Measurements from ENCODE around the gene TYMP. TPM values are rescaled to one million over a fixed set of nuclear protein-coding genes. Genes with fewer than 3 reads are reported as not detected.

The TYMP gene, protein sequence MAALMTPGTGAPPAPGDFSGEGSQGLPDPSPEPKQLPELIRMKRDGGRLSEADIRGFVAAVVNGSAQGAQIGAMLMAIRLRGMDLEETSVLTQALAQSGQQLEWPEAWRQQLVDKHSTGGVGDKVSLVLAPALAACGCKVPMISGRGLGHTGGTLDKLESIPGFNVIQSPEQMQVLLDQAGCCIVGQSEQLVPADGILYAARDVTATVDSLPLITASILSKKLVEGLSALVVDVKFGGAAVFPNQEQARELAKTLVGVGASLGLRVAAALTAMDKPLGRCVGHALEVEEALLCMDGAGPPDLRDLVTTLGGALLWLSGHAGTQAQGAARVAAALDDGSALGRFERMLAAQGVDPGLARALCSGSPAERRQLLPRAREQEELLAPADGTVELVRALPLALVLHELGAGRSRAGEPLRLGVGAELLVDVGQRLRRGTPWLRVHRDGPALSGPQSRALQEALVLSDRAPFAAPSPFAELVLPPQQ
- 6.1 TPM for polyA plus RNA-seq (2013)

DNA sequence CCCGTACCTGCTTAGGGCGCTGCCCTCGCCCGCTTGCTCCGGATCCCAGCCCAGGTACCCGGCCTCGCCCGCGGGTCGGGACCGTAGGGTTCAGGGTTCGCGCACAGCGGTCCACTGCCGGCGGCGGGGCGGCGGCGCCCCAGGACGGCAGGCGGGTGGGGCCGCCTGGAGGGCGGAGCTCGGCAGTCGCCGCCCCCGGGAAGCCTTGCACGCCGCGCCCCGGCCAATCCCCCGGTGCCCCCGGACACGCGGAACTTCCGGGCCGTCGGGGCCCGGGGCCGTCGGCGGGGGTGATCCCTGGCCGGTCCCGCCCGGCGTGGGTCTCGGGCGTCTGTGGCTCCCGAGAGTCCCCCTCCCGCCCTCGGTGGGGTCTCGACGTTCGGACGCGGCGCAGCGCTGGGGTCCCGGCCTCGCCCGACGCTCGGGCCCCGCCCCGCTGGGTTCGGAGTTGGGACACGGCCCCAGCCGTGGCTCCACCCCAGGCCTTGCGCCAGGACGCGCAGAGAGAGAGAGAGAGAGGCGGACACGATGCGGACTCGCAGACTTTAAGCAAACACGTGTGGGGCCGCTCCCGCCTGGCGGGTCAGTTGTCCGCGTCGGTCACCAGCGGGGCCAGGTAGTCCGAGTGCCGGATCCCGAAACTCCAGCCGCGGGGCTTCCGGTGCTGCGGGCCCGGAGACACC, at the start of gene TYMP:
Gene TYMP (minus strand): TSS at position 116 of the 683 bp plus-strand sequence. CDS start 303 bp downstream, outside the sequence.
- WGBS (ENCODE audit: insufficient coverage), result under 1% methylated on average over 80 of the region's 92 CpGs
- no peaks in the 10 kb centered on the region for H3K9me3 ChIP-seq (ENCODE audit: control extremely low read depth in 1 of 5, control insufficient read depth in 4 of 5, insufficient read depth in 2 of 5, low read depth in 1 of 5, low read length in 4 of 5)
- H3K27me3 ChIP-seq (replicated peaks in 2 of 5; ENCODE audit: control insufficient read depth in 4 of 5, insufficient read depth in 5 of 5, low read length in 4 of 5), result peaks cover 0 to 41% (median 3%) of the 10 kb centered on the region in 5 experiments
- POLR2A ChIA-PET, result interaction anchor here (0.7 kb wide), 1 partner anchor 20 kb away, joined by 3 read pairs; no protein-coding TSS in a partner anchor
- peak; percentile 29 to 62 (median 56) for DNase-seq
- no peak within 1 kb of the TSS for H3K27ac ChIP-seq (ENCODE audit: insufficient read depth in 1 of 2, low read depth in 1 of 2, low read length in 2 of 2, poor library complexity in 1 of 2, severe bottlenecking in 2 of 2)
- H3K4me1 ChIP-seq (ENCODE audit: control extremely low read depth in 1 of 4, control insufficient read depth in 4 of 4, insufficient read depth in 4 of 4, low read length in 3 of 4), result peaks cover 0 to 76% (median 59%) of the 10 kb centered on the region in 4 experiments
- H3K36me3 ChIP-seq (ENCODE audit: control insufficient read depth in 4 of 4, insufficient read depth in 4 of 4, low read length in 3 of 4), result no peaks in the 10 kb centered on the region
- H3K4me3 ChIP-seq (ENCODE audit: control insufficient read depth in 1 of 7, extremely low read depth in 1 of 7, insufficient read depth in 4 of 7, low read depth in 2 of 7, low read length in 6 of 7), result peak within 1 kb of the TSS; percentile 37 to 86 (median 66)
- CTCF ChIA-PET, result interaction anchor here (0.5 to 5.6 kb wide), 3 partner anchors 9 to 86 kb away, joined by 3 to 53 read pairs (median 3); no protein-coding TSS in a partner anchor

DNA sequence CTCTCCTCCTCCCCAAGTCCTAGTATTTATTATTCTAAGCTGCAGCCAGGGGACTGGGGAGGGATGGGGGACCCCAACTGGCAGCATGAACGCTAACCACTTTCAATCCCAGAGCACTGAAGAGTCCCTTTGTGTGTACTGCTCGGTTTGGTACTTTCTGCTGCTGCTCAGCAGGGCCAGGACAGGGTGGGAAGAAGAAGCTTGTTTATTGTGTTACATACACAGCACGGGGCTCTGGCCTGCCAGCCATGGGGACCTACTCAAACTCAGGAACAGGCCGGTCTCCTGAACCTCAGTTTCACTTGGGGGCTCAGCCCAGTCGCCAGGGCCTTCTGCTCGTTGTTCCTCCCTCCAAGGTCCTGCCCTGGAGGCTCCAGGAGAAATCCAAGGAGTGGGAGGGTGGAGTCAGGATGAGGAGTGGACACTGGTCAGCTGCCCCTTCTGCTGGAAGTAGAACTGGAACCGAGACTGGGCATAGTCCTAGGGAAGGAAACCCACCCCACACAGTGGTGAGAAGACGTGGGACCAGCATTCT, 49.0 kb upstream of the TYMP start:
- POLR2A ChIA-PET, result interaction anchor here (1.0 kb wide), 1 partner anchor 14 kb away, joined by 3 read pairs; no protein-coding TSS in a partner anchor
- WGBS (ENCODE audit: insufficient coverage), result 100% methylated on average over 6 of the region's 8 CpGs
- Histone ChIP-seq H3K36me3 (ENCODE audit: control insufficient read depth in 4 of 4, insufficient read depth in 4 of 4, low read length in 3 of 4) (peaks cover 0 to 48% (median 20%) of the 10 kb centered on the region in 4 experiments), H3K27ac (ENCODE audit: insufficient read depth in 1 of 2, low read depth in 1 of 2, low read length in 2 of 2, poor library complexity in 1 of 2, severe bottlenecking in 2 of 2) (no peak overlapping the region), H3K4me1 (ENCODE audit: control extremely low read depth in 1 of 4, control insufficient read depth in 4 of 4, insufficient read depth in 4 of 4, low read length in 3 of 4) (peaks cover 0 to 34% (median 26%) of the 10 kb centered on the region in 4 experiments), H3K4me3 (ENCODE audit: control insufficient read depth in 1 of 7, extremely low read depth in 1 of 7, insufficient read depth in 4 of 7, low read depth in 2 of 7, low read length in 6 of 7) (no peak overlapping the region), H3K27me3 (replicated peaks in 2 of 5; ENCODE audit: control insufficient read depth in 4 of 5, insufficient read depth in 5 of 5, low read length in 4 of 5) (peaks cover 0 to 3% (median 0%) of the 10 kb centered on the region in 5 experiments), H3K9me3 (ENCODE audit: control extremely low read depth in 1 of 5, control insufficient read depth in 4 of 5, insufficient read depth in 2 of 5, low read depth in 1 of 5, low read length in 4 of 5) (no peaks in the 10 kb centered on the region)
- CTCF ChIA-PET, result interaction anchor here (4.9 kb wide), 1 partner anchor 14 kb away, joined by 42 read pairs; the partner anchor contains the start of gene SYCE3
- no peak for DNase-seq

DNA sequence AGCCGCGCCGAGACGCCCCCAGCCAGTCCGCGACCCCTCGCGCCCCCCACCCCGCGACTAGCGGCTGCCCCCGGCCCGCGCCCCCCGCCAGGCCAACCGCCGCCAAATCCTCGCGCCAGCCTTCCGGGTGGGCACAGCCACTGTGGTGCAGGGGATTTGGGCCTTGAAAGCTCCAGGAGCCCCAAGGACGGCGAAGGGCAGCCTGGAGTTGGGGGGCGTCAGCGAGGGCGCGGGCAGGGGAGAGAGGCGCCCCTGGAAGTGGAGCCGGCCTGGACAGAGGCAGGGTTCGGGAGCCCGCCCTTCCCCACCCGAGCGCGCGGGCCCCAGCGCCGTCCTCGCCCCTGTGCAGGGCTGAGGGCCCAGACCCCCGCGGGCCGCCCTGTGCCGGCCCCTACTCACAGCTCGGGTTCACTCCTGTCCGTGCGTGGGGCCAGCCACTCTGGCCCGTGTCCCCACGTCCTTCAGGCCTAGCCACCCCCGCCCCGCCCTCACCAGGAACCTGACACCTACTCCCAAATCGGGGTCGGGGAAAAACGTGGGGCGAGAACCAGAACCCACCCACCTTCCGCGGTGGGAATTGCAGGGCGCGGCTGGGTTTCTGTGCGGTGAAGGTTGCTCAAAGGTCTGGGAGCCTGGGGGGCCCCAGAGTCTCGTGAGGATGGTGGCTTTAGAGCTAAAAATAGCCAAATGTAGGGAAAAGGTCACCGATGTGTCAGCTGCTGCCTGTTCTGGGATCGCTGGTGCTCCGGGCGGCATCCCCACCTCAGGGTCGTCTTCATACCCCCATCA, 48.4 kb upstream of the TYMP start, which contains the start of gene CPT1B:
Gene CPT1B (minus strand): TSS at position 441 of the 789 bp plus-strand sequence. CDS start 512 bp downstream, outside the sequence.
- Histone ChIP-seq H3K9me3 (ENCODE audit: control extremely low read depth in 1 of 5, control insufficient read depth in 4 of 5, insufficient read depth in 2 of 5, low read depth in 1 of 5, low read length in 4 of 5) (no peaks in the 10 kb centered on the region), H3K4me1 (ENCODE audit: control extremely low read depth in 1 of 4, control insufficient read depth in 4 of 4, insufficient read depth in 4 of 4, low read length in 3 of 4) (peaks cover 0 to 29% (median 19%) of the 10 kb centered on the region in 4 experiments), H3K36me3 (ENCODE audit: control insufficient read depth in 4 of 4, insufficient read depth in 4 of 4, low read length in 3 of 4) (peaks cover 0 to 54% (median 20%) of the 10 kb centered on the region in 4 experiments), H3K27me3 (replicated peaks in 2 of 5; ENCODE audit: control insufficient read depth in 4 of 5, insufficient read depth in 5 of 5, low read length in 4 of 5) (peaks cover 0 to 3% (median 0%) of the 10 kb centered on the region in 5 experiments), H3K4me3 (ENCODE audit: control insufficient read depth in 1 of 7, extremely low read depth in 1 of 7, insufficient read depth in 4 of 7, low read depth in 2 of 7, low read length in 6 of 7) (peak within 1 kb of the TSS in 2 of 7 experiments; percentile 15 to 17), H3K27ac (ENCODE audit: insufficient read depth in 1 of 2, low read depth in 1 of 2, low read length in 2 of 2, poor library complexity in 1 of 2, severe bottlenecking in 2 of 2) (no peak within 1 kb of the TSS)
- no peak for DNase-seq
- WGBS (ENCODE audit: insufficient coverage), result 57% methylated on average over 40 of the region's 63 CpGs
- POLR2A ChIA-PET, result interaction anchor here (0.6 to 1.0 kb wide), 2 partner anchors 14 to 15 kb away, joined by 3 to 6 read pairs; no protein-coding TSS in a partner anchor
- CTCF ChIA-PET, result interaction anchor here (1.4 to 4.9 kb wide), 3 partner anchors 14 to 53 kb away, joined by 3 to 42 read pairs (median 4); partner anchors contain the start of genes SCO2 and SYCE3

DNA sequence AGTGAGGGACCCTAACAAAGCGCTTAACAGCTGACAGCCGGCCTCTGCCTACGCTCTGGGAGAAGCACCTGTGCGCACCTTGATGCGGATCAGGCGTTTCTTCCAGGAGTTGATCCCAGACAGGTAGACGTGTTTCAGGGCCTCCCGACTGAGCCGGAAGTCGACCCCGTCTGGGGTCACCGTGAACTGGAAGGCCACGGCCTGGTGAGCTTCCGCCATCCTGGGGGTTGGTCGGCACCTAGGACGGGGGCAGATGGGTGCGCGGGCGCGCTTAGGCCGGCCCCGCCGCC, 47.8 kb upstream of the TYMP start:
- Histone ChIP-seq H3K9me3 (ENCODE audit: control extremely low read depth in 1 of 5, control insufficient read depth in 4 of 5, insufficient read depth in 2 of 5, low read depth in 1 of 5, low read length in 4 of 5) (no peaks in the 10 kb centered on the region), H3K27me3 (replicated peaks in 2 of 5; ENCODE audit: control insufficient read depth in 4 of 5, insufficient read depth in 5 of 5, low read length in 4 of 5) (peaks cover 0 to 3% (median 0%) of the 10 kb centered on the region in 5 experiments), H3K4me3 (ENCODE audit: control insufficient read depth in 1 of 7, extremely low read depth in 1 of 7, insufficient read depth in 4 of 7, low read depth in 2 of 7, low read length in 6 of 7) (peak overlapping the region in 2 of 7 experiments; percentile 15 to 17), H3K36me3 (ENCODE audit: control insufficient read depth in 4 of 4, insufficient read depth in 4 of 4, low read length in 3 of 4) (peaks cover 0 to 59% (median 22%) of the 10 kb centered on the region in 4 experiments), H3K4me1 (ENCODE audit: control extremely low read depth in 1 of 4, control insufficient read depth in 4 of 4, insufficient read depth in 4 of 4, low read length in 3 of 4) (peaks cover 0 to 27% (median 17%) of the 10 kb centered on the region in 4 experiments), H3K27ac (ENCODE audit: insufficient read depth in 1 of 2, low read depth in 1 of 2, low read length in 2 of 2, poor library complexity in 1 of 2, severe bottlenecking in 2 of 2) (no peak overlapping the region)
- POLR2A ChIA-PET, result no interaction called here
- CTCF ChIA-PET, result interaction anchor here (1.2 to 4.9 kb wide), 6 partner anchors 13 to 52 kb away, joined by 3 to 42 read pairs (median 4); partner anchors contain the start of genes SCO2 and SYCE3
- WGBS (ENCODE audit: insufficient coverage), result 60% methylated on average over 20 of the region's 23 CpGs
- no peak for DNase-seq

DNA sequence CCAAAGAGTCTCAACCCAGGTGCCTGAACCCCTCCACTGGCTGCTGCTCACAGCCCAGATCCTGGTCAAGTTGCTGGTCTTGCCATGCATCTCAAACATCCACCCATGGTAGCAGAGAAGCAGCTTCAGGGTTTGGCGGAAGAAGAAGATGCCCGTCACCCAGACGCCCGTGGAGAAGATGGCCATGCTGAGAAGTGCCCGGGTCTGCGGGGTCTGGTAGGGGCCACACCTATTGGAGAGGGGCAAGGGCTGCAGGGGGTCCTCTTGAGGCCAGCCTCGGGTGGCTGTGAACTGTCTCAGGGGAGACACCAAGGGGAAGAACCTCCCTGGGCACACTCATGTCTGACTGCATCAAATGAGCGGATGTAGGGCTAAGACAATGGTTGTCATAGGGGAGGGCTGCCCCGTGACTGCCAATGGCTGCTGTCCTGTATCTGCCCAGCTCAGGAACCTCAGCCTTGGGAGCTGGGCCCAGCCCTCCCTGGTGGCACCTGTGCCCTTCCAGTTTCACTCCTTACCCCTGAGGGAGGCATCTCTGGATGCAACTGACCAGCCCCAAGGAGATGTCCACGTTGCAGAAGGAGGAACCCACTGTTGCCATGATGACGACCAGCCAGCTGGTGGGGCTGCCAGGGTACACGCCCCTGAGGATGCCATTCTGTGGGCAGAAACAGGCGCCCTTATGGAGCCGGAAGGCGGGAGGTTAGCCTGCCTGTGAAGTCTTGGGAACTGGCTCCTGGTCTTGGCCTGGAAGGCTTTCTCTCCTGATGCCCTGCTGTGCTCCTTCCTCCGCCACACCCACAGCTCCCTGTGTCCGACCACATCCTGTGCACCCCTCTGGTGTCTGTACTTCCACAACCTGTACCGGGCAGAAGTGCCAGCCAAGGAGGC, 47.2 kb upstream of the TYMP start:
- Histone ChIP-seq H3K36me3 (ENCODE audit: control insufficient read depth in 4 of 4, insufficient read depth in 4 of 4, low read length in 3 of 4) (peaks cover 0 to 61% (median 25%) of the 10 kb centered on the region in 4 experiments), H3K27ac (ENCODE audit: insufficient read depth in 1 of 2, low read depth in 1 of 2, low read length in 2 of 2, poor library complexity in 1 of 2, severe bottlenecking in 2 of 2) (no peak overlapping the region), H3K27me3 (replicated peaks in 2 of 5; ENCODE audit: control insufficient read depth in 4 of 5, insufficient read depth in 5 of 5, low read length in 4 of 5) (peaks cover 0 to 3% (median 0%) of the 10 kb centered on the region in 5 experiments), H3K4me1 (ENCODE audit: control extremely low read depth in 1 of 4, control insufficient read depth in 4 of 4, insufficient read depth in 4 of 4, low read length in 3 of 4) (peaks cover 0 to 26% (median 16%) of the 10 kb centered on the region in 4 experiments), H3K4me3 (ENCODE audit: control insufficient read depth in 1 of 7, extremely low read depth in 1 of 7, insufficient read depth in 4 of 7, low read depth in 2 of 7, low read length in 6 of 7) (peak overlapping the region in 1 of 7 experiments; percentile 17), H3K9me3 (ENCODE audit: control extremely low read depth in 1 of 5, control insufficient read depth in 4 of 5, insufficient read depth in 2 of 5, low read depth in 1 of 5, low read length in 4 of 5) (no peaks in the 10 kb centered on the region)
- DNase-seq, result peak in 1 of 3 donors; percentile 10
- ChIA-PET POLR2A (no interaction called here), CTCF (interaction anchor here (1.2 to 4.9 kb wide), 7 partner anchors 12 to 114 kb away, joined by 3 to 42 read pairs (median 3); partner anchors contain the start of genes SCO2 and SYCE3)
- 84% methylated on average over 17 of the region's 18 CpGs for WGBS (ENCODE audit: insufficient coverage)
